Activated CD8-positive, alpha-beta memory T cell treated with anti-CD3 and anti-CD28 coated beads for 36 hours (primary cell): ENCODE results near the gene REX1BD. TPM values are rescaled to one million over a fixed set of nuclear protein-coding genes. Genes with fewer than 3 reads are reported as not detected.

ENCODE experiments used
- CTCF ChIA-PET: fragments of 350-600 bp; sonication (Branson Sonifier 250); formaldehyde crosslinking; loops from one replicate; lab custom pipeline; 2021; ENCODE audit warnings: antibody characterized with exemption; lab: Charles Lee
- POLR2A ChIA-PET: fragments of 350-600 bp; sonication (Branson Sonifier 250); formaldehyde crosslinking; loops from one replicate; lab custom pipeline; 2021; ENCODE audit warnings: antibody characterized with exemption; lab: Charles Lee
- total RNA-seq, 2 experiments: library from RNA; stranded (reverse); gene quantifications; one replicate each; pipeline ENCODE4 v1.2.3, GENCODE V29; 2021

The REX1BD gene
- total RNA-seq, 2 experiments from 2014 or later: 95.2 to 98.7 TPM

GRCh38 chr19:18607226-18608101 is 18.9 kb downstream of the REX1BD start:
- CTCF ChIA-PET: interaction anchor here (1.8 kb wide), 1 partner anchor 13 kb away, joined by 5 read pairs; no protein-coding TSS in a partner anchor
- POLR2A ChIA-PET: no interaction called here

GRCh38 chr19:18608102-18608804 is 19.7 kb downstream of the REX1BD start:
- ChIA-PET POLR2A (no interaction called here), CTCF (interaction anchor here (1.8 kb wide), 1 partner anchor 14 kb away, joined by 5 read pairs; no protein-coding TSS in a partner anchor)

- POLR2A ChIA-PET: no interaction called here
- CTCF ChIA-PET: no interaction called here
Measured at GRCh38 chr19:18608805-18609716, 20.5 kb downstream of the REX1BD start.

GRCh38 chr19:18609717-18610051 is 21.1 kb downstream of the REX1BD start:
- CTCF ChIA-PET: no interaction called here
- POLR2A ChIA-PET: no interaction called here

- CTCF ChIA-PET: no interaction called here
Measured at GRCh38 chr19:18610245-18610555, 21.6 kb downstream of the REX1BD start.

GRCh38 chr19:18610556-18611326 is 22.1 kb downstream of the REX1BD start:
- CTCF ChIA-PET: no interaction called here
- POLR2A ChIA-PET: no interaction called here

More at GRCh38 chr19:18610245-18610555, 21.6 kb downstream of the REX1BD start:
- POLR2A ChIA-PET: no interaction called here

- ChIA-PET CTCF (no interaction called here), POLR2A (no interaction called here)
Measured at GRCh38 chr19:18611327-18612050, 22.9 kb downstream of the REX1BD start.

GRCh38 chr19:18612051-18612771 is 23.6 kb downstream of the REX1BD start:
- CTCF ChIA-PET: interaction anchor here (1.3 kb wide), 1 partner anchor 92 kb away, joined by 5 read pairs; no protein-coding TSS in a partner anchor

GRCh38 chr19:18612772-18613588 is 24.4 kb downstream of the REX1BD start, which contains the start of gene TMEM59L:
Gene TMEM59L (plus strand): TSS chr19:18612870. CDS start chr19:18612959, 89 bp downstream.
- ChIA-PET POLR2A (no interaction called here), CTCF (interaction anchor here (1.0 to 1.3 kb wide), 3 partner anchors 20 to 93 kb away, joined by 3 to 5 read pairs (median 3); partner anchors contain the start of gene UBA52)

More at GRCh38 chr19:18612051-18612771, 23.6 kb downstream of the REX1BD start:
- POLR2A ChIA-PET: no interaction called here

GRCh38 chr19:18613589-18614234 is 25.1 kb downstream of the REX1BD start:
- CTCF ChIA-PET: interaction anchor here (1.0 to 1.3 kb wide), 3 partner anchors 21 to 94 kb away, joined by 3 to 5 read pairs (median 3); partner anchors contain the start of gene UBA52
- POLR2A ChIA-PET: no interaction called here

- ChIA-PET POLR2A (no interaction called here), CTCF (no interaction called here)
Measured at GRCh38 chr19:18616023-18616422, 27.4 kb downstream of the REX1BD start.

- CTCF ChIA-PET: no interaction called here
- POLR2A ChIA-PET: no interaction called here
Measured at GRCh38 chr19:18617562-18617961, 29.0 kb downstream of the REX1BD start.

GRCh38 chr19:18618236-18618635 is 29.6 kb downstream of the REX1BD start:
- ChIA-PET CTCF (no interaction called here), POLR2A (no interaction called here)

- ChIA-PET POLR2A (no interaction called here), CTCF (no interaction called here)
Measured at GRCh38 chr19:18620311-18620710, 31.7 kb downstream of the REX1BD start.

GRCh38 chr19:18620902-18621301 is 32.3 kb downstream of the REX1BD start:
- CTCF ChIA-PET: no interaction called here
- POLR2A ChIA-PET: no interaction called here

- ChIA-PET CTCF (no interaction called here), POLR2A (no interaction called here)
Measured at GRCh38 chr19:18626906-18627305, 38.3 kb downstream of the REX1BD start.
